K562 (cell line): Measurements from ENCODE around the gene MRPL41. TPM values are rescaled to one million over a fixed set of nuclear protein-coding genes. Genes with fewer than 3 reads are reported as not detected.

Experiments used
- ATAC-seq: fragments of 200-7000 bp; cut with Tn5 transposase; 3 replicates; pipeline ENCODE4 v1.9.1; 2020; ENCODE audit warnings: moderate library complexity
- BruUV-seq: library from RNA; stranded (reverse); fragments of 400-500 nt; replicated peaks from 2 replicates; lab custom pipeline; 2021; lab: Mats Ljungman, UMichigan
- CTCF ChIA-PET: fragments of 300-600 bp; formaldehyde crosslinking; extraction: SDS; loops from one replicate; lab custom pipeline; 2021; ENCODE audit warnings: low intra/inter-chr PET ratio; lab: Yijun Ruan, JAX
- POLR2A ChIA-PET: fragments of 300-600, 350-650 bp; sonication (Branson Sonifier 250); formaldehyde crosslinking; extraction: SDS; loops from one replicate; lab custom pipeline; 2021; ENCODE audit warnings: antibody characterized with exemption, inconsistent platforms; lab: Yijun Ruan, JAX
- DNase-seq, 4 experiments: peaks; one replicate each; pipeline versions ENCODE4 v3.0.0 to v3.0.0-alpha.2; 2011 to 2018; ENCODE audit warnings: low spot score in 3 of 4, mixed read lengths in 3 of 4; ENCODE audit errors: extremely low read depth in 1 of 4
- FAIRE-seq: peaks from 2 replicates; lab custom pipeline; 2011; peaks lifted over from hg19 to GRCh38; lab: Jason Lieb, UNC
- H2AFZ ChIP-seq: 2 replicates; pipeline ENCODE4 v1.6.0; 2011; ENCODE audit warnings: low read depth, low read length, control low read depth, inconsistent platforms
- H3K27ac ChIP-seq: fragments of 200-600 bp; 3 replicates; pipeline ENCODE4 v1.8.0; 2011; ENCODE audit warnings: low read depth, mild to moderate bottlenecking, control low read depth, inconsistent platforms, low read length, moderate library complexity, mixed read lengths; ENCODE audit errors: extremely low read depth
- H3K27me3 ChIP-seq, 2 experiments: fragments of 300-600 bp in 1 of 2; 2 replicates in 1 of 2; 3 replicates in 1 of 2; pipeline versions ENCODE4 v1.6.0 to v1.8.0; 2011; ENCODE audit warnings: inconsistent platforms in 2 of 2, low read length in 2 of 2, mild to moderate bottlenecking in 1 of 2, mixed read lengths in 1 of 2, moderate library complexity in 1 of 2; ENCODE audit not compliant: control insufficient read depth in 2 of 2, insufficient read depth in 2 of 2
- H3K36me3 ChIP-seq: fragments of 300-600 bp; 3 replicates; pipeline ENCODE4 v1.8.0; 2011; ENCODE audit warnings: mild to moderate bottlenecking, low read length, inconsistent platforms; ENCODE audit not compliant: control insufficient read depth, insufficient read depth
- H3K4me1 ChIP-seq, 2 experiments: fragments of 200-600 bp in 1 of 2; replicated peaks in 1 of 2; 2 replicates in 1 of 2; 3 replicates in 1 of 2; pipeline versions ENCODE4 v1.5.1 to v1.8.0; 2011; ENCODE audit warnings: inconsistent platforms in 2 of 2, low read length in 2 of 2, mild to moderate bottlenecking in 1 of 2, mixed read lengths in 1 of 2, moderate library complexity in 1 of 2; ENCODE audit not compliant: control insufficient read depth in 2 of 2, insufficient read depth in 2 of 2
- H3K4me2 ChIP-seq: 2 replicates; pipeline ENCODE4 v1.6.1; 2011; ENCODE audit warnings: low read length, control low read depth, inconsistent platforms, mixed read lengths; ENCODE audit not compliant: insufficient read depth
- H3K4me3 ChIP-seq: fragments of 200-600 bp; sonication (generic), shearing (Covaris generic); 2 replicates; pipeline ENCODE4 v1.5.1; 2016; ENCODE audit warnings: control low read depth, inconsistent platforms
- H3K79me2 ChIP-seq: fragments of 200-600 bp; 3 replicates; pipeline ENCODE4 v1.8.0; 2011; ENCODE audit warnings: low read length, inconsistent platforms; ENCODE audit not compliant: control insufficient read depth, insufficient read depth
- H3K9ac ChIP-seq, 2 experiments: 2 replicates each; pipeline versions ENCODE4 v1.6.0 to v1.6.1; 2011; ENCODE audit warnings: low read depth in 2 of 2, low read length in 2 of 2, control low read depth in 1 of 2, inconsistent platforms in 1 of 2, mild to moderate bottlenecking in 1 of 2, mixed read lengths in 1 of 2; ENCODE audit not compliant: insufficient read depth in 1 of 2
- H3K9me1 ChIP-seq: one replicate; pipeline ENCODE4 v1.6.0; 2011; ENCODE audit warnings: inconsistent platforms, mild to moderate bottlenecking, low read length, moderate library complexity; ENCODE audit not compliant: control insufficient read depth, insufficient read depth
- H3K9me3 ChIP-seq: replicated peaks from 2 replicates; pipeline ENCODE4 v1.5.1; 2011; ENCODE audit warnings: low read depth, low read length, inconsistent platforms; ENCODE audit not compliant: control insufficient read depth, insufficient read depth
- H4K20me1 ChIP-seq: replicated peaks from 2 replicates; pipeline ENCODE4 v1.6.1; 2011; ENCODE audit warnings: low read length, inconsistent platforms, mixed read lengths; ENCODE audit not compliant: control insufficient read depth, insufficient read depth
- ADNP ChIP-seq: fragments of 200-800 bp; sonication (Bioruptor generic); IDR thresholded peaks from 2 replicates; pipeline ENCODE4 v1.6.1; 2016; ENCODE audit warnings: missing genetic modification characterization, missing compliant biosample characterization
- CREB3L1 ChIP-seq: fragments of 450-650 bp; IDR thresholded peaks from 2 replicates; pipeline ENCODE4 v1.6.1; 2014; ENCODE audit warnings: low read depth, mild to moderate bottlenecking, moderate library complexity, borderline replicate concordance
- FOXK2 ChIP-seq, 2 experiments: fragments of 450-650 bp; IDR thresholded peaks in 1 of 2; conservative IDR thresholded peaks in 1 of 2; 2 replicates each; pipeline ENCODE4 v1.6.1; 2016; ENCODE audit warnings: low read depth in 2 of 2, mild to moderate bottlenecking in 1 of 2
- FOXP4 ChIP-seq: sonication (generic); formaldehyde crosslinking; IDR thresholded peaks from 2 replicates; pipeline ENCODE4 v1.8.0; 2022; ENCODE audit warnings: mild to moderate bottlenecking, missing genetic modification reagents, borderline replicate concordance
- GABPB1 ChIP-seq: sonication (generic); formaldehyde crosslinking; IDR thresholded peaks from 2 replicates; pipeline ENCODE4 v1.8.0; 2022; ENCODE audit warnings: mild to moderate bottlenecking, missing genetic modification reagents
- GTF2A2 ChIP-seq: IDR thresholded peaks from 2 replicates; pipeline ENCODE4 v1.6.1; 2016; ENCODE audit warnings: mild to moderate bottlenecking, missing genetic modification characterization, missing compliant biosample characterization
- HINFP ChIP-seq: fragments of 450-650 bp; conservative IDR thresholded peaks from 2 replicates; pipeline ENCODE4 v1.6.1; 2016; ENCODE audit warnings: missing genetic modification characterization, low read depth, mild to moderate bottlenecking, control low read depth, missing compliant biosample characterization
- KAT8 ChIP-seq: fragments of 450-650 bp; IDR thresholded peaks from 2 replicates; pipeline ENCODE4 v1.6.1; 2016; ENCODE audit warnings: low read depth, mild to moderate bottlenecking
- MCM5 ChIP-seq: fragments of 450-650 bp; IDR thresholded peaks from 2 replicates; pipeline ENCODE4 v1.6.1; 2016; ENCODE audit warnings: low read depth
- NR3C1 ChIP-seq: sonication (generic); formaldehyde crosslinking; IDR thresholded peaks from 2 replicates; pipeline ENCODE4 v1.8.1; 2022; ENCODE audit warnings: missing genetic modification reagents
- PURB ChIP-seq: sonication (generic); formaldehyde crosslinking; IDR thresholded peaks from 2 replicates; pipeline ENCODE4 v1.9.0; 2021; ENCODE audit warnings: low read depth, mild to moderate bottlenecking, missing genetic modification reagents
- SP2 ChIP-seq: IDR thresholded peaks from 2 replicates; pipeline ENCODE4 v1.6.1; 2011; ENCODE audit warnings: mild to moderate bottlenecking, low read depth, low read length, moderate library complexity; ENCODE audit not compliant: poor library complexity, severe bottlenecking; ENCODE audit errors: extremely low read depth
- STAT5A ChIP-seq: IDR thresholded peaks from 2 replicates; pipeline ENCODE4 v1.6.1; 2012; ENCODE audit warnings: low read length, inconsistent platforms, borderline replicate concordance
- ZNF239 ChIP-seq: fragments of 250-450 bp; sonication (Bioruptor Pico); IDR thresholded peaks from 2 replicates; pipeline ENCODE4 v1.4.0; 2020; ENCODE audit warnings: mild to moderate bottlenecking
- ZNF76 ChIP-seq: fragments of 250-450 bp; sonication (Bioruptor Pico); IDR thresholded peaks from 2 replicates; pipeline ENCODE4 v1.4.0; 2020; ENCODE audit warnings: mild to moderate bottlenecking, moderate library complexity, borderline replicate concordance
- WGBS: fragments of 100-300 bp; shearing (Covaris generic); methylation state at CpG from one replicate; pipeline ENCODE4 v1.1.6; 2016; ENCODE audit warnings: low coverage, mixed read lengths; ENCODE audit not compliant: insufficient coverage; ENCODE audit errors: missing lambda C conversion rate; 5-methylcytosine and 5-hydroxymethylcytosine counted together
- in situ Hi-C: fragments of 300-500 bp; cut with MboI; formaldehyde crosslinking; loops from 4 replicates; pipeline ENCODE4 v1.15.0; 2018; ENCODE audit warnings: inconsistent platforms, mixed read lengths
- intact Hi-C: fragments of 100-400 bp; cut with micrococcal nuclease; formaldehyde crosslinking; loops from 2 replicates; pipeline ENCODE4 v1.14.2; 2022
- polyA plus RNA-seq, 8 experiments: library from polyadenylated mRNA; depleted of rRNA in 4 of 8; stranded (reverse) in 5 of 8; unstranded in 3 of 8; fragments of >200 nt; fragmentation: Nextera tagmentation in 2 of 8; fragmentation: Illumina TruSeq in 1 of 8; extraction: Ambion mirVana in 2 of 8; extraction: Trizol in 1 of 8; gene quantifications; 2 replicates each; pipeline versions ENCODE4 v1.2.1 to v1.2.3, GENCODE V29; 2011 to 2014; ENCODE audit warnings: inconsistent platforms in 1 of 8, missing spikeins in 1 of 8
- total RNA-seq, 7 experiments: library from RNA; depleted of rRNA in 6 of 7; stranded (reverse); fragments of >200 nt in 6 of 7; fragmentation: Illumina TruSeq in 2 of 7; extraction: Trizol in 2 of 7; gene quantifications; 2 replicates each; pipeline versions ENCODE4 v1.2.1 to v1.2.3, GENCODE V29; 2011 to 2021; ENCODE audit warnings: low replicate concordance in 1 of 7

The MRPL41 gene
- total and polyA plus RNA-seq, 9 of the 15 experiments (the other 6 are each of a cell fraction or from before 2014, with no cell fraction given) = 2.6 to 259 (median 21.6) TPM

GRCh38 chr9:137522746-137523455, 28.8 kb upstream of the MRPL41 start:
- Histone ChIP-seq H3K9me1 (no peaks in the 10 kb centered on the region), H3K79me2 (no peaks in the 10 kb centered on the region), H3K36me3 (no peaks in the 10 kb centered on the region), H3K4me2 (no peak overlapping the region), H4K20me1 (no peaks in the 10 kb centered on the region), H3K27ac (no peak overlapping the region), H3K27me3 (no peaks in the 10 kb centered on the region), H3K4me3 (no peak overlapping the region), H2AFZ (no peak overlapping the region)
- ATAC-seq (no peak), DNase-seq (no peak), FAIRE-seq (no peak)
- no TSS peak for BruUV-seq
- in situ Hi-C loops = no loop called here
- CTCF ChIA-PET = no interaction called here
- WGBS = 69% methylated on average over 26 of the region's 36 CpGs
- intact Hi-C loops = no loop called here
- TF ChIP-seq ZNF76 (CRISPR knock-in tag) = no peak
- no peak for TF ChIP-seq PURB (CRISPR knock-in tag)
- no peak for TF ChIP-seq FOXK2 (conservative IDR thresholded peaks at IDR 0.05 in 1 of 2, IDR thresholded peaks at IDR 0.05 in 1 of 2; ENCODE audit: low read depth in 2 of 2)
- TF ChIP-seq STAT5A = no peak
- no peak for TF ChIP-seq ADNP (tag)
- TF ChIP-seq HINFP (tag) = no peak
- no peak for TF ChIP-seq GABPB1 (CRISPR knock-in tag)
- no peak for TF ChIP-seq CREB3L1
- TF ChIP-seq FOXP4 = no peak
- TF ChIP-seq ZNF239 (CRISPR knock-in tag) = no peak
- TF ChIP-seq SP2 = no peak
- no peak for TF ChIP-seq KAT8
- TF ChIP-seq GTF2A2 = no peak
- TF ChIP-seq NR3C1 (CRISPR knock-in tag) = no peak
- no peak for TF ChIP-seq MCM5
- TF ChIP-seq, all 486 proteins: peak for 0
- peak overlapping the region in 1 of 2 experiments; percentile 32; a peak in 2 of 4 replicates for H3K9ac ChIP-seq
- H3K4me1 ChIP-seq = peaks cover 0 to 29% of the 10 kb centered on the region in 2 experiments; a peak in 3 of 5 replicates
- POLR2A ChIA-PET = no interaction called here
- H3K9me3 ChIP-seq = no peaks in the 10 kb centered on the region
